OCI-LY3 (cell line): ENCODE data around the gene TMEM209.

Experiments
- H2AFZ ChIP-seq: fragments of 200-600, 300-600 bp; shearing (Covaris generic); 2 replicates; pipeline ENCODE4 v1.6.0; 2014; ENCODE audit warnings: antibody characterized with exemption, low read depth, low read length
- H3K27ac ChIP-seq: fragments of 200-600, 300-600 bp; sonication (generic); 2 replicates; pipeline ENCODE4 v1.5.1; 2014; ENCODE audit warnings: mild to moderate bottlenecking, low read length, moderate library complexity, mixed read lengths
- H3K27me3 ChIP-seq: fragments of 200-600, 300-600 bp; sonication (generic); 2 replicates; pipeline ENCODE4 v1.6.1; 2014; ENCODE audit warnings: low read depth, low read length, mixed read lengths
- H3K36me3 ChIP-seq: fragments of 200-600, 300-600 bp; sonication (generic); replicated peaks from 2 replicates; pipeline ENCODE3; 2014; ENCODE audit warnings: low read depth, low read length, mixed read lengths
- H3K4me1 ChIP-seq: fragments of 300-600, 200-600 bp; sonication (generic); 2 replicates; pipeline ENCODE4 v1.6.1; 2014; ENCODE audit warnings: low read length, mixed read lengths
- H3K4me2 ChIP-seq: fragments of 200-600, 300-600 bp; sonication (generic); 2 replicates; pipeline ENCODE4 v1.6.1; 2014; ENCODE audit warnings: low read length, mixed read lengths
- H3K4me3 ChIP-seq: fragments of 300-600, 200-600 bp; sonication (generic); 2 replicates; pipeline ENCODE4 v1.5.1; 2014; ENCODE audit warnings: antibody characterized with exemption, mild to moderate bottlenecking, low read length, moderate library complexity
- H3K79me2 ChIP-seq: fragments of 300-600, 200-600 bp; shearing (Covaris generic); 2 replicates; pipeline ENCODE4 v1.6.1; 2014; ENCODE audit warnings: mild to moderate bottlenecking, low read length, mixed read lengths
- H3K9ac ChIP-seq: fragments of 300-600, 200-600 bp; shearing (Covaris generic); 2 replicates; pipeline ENCODE4 v1.6.0; 2014; ENCODE audit warnings: mild to moderate bottlenecking, low read length, moderate library complexity
- H3K9me3 ChIP-seq: fragments of 200-600, 300-600 bp; shearing (Covaris generic); 2 replicates; pipeline ENCODE4 v1.6.1; 2014; ENCODE audit warnings: low read length, mixed read lengths; ENCODE audit not compliant: insufficient read depth
- H4K20me1 ChIP-seq: fragments of 200-600, 300-600 bp; sonication (generic); 2 replicates; pipeline ENCODE4 v1.6.1; 2016; ENCODE audit warnings: low read length, mixed read lengths; ENCODE audit not compliant: insufficient read depth
- CTCF ChIP-seq: fragments of 200-600, 300-600 bp; sonication (generic); IDR thresholded peaks from 2 replicates; pipeline ENCODE4 v1.5.1; 2014; ENCODE audit warnings: antibody characterized with exemption, low read length, low read depth
- EZH2phosphoT487 ChIP-seq: fragments of 200-600 bp; shearing (Covaris generic); IDR thresholded peaks from 2 replicates; pipeline ENCODE4 v1.6.1; 2018; ENCODE audit warnings: antibody characterized with exemption, mixed run types, low read depth

TMEM209 gene

GRCh38 chr7:130180571-130181262 is 24.5 kb downstream of the TMEM209 start:
- Histone ChIP-seq H2AFZ (no peak overlapping the region), H4K20me1 (no peaks in the 10 kb centered on the region), H3K4me3 (no peak overlapping the region), H3K9me3 (no peaks in the 10 kb centered on the region), H3K36me3 (peaks cover 28% of the 10 kb centered on the region), H3K9ac (no peak overlapping the region), H3K79me2 (no peaks in the 10 kb centered on the region), H3K27ac (no peak overlapping the region), H3K27me3 (no peaks in the 10 kb centered on the region), H3K4me1 (peaks cover 24% of the 10 kb centered on the region), H3K4me2 (no peak overlapping the region)
- TF ChIP-seq EZH2phosphoT487 (no peak), CTCF (no peak)

- Histone ChIP-seq H3K36me3 (peaks cover 25% of the 10 kb centered on the region), H3K4me2 (no peak overlapping the region), H3K9ac (no peak overlapping the region), H3K27me3 (no peaks in the 10 kb centered on the region), H3K4me1 (peaks cover 24% of the 10 kb centered on the region), H3K79me2 (no peaks in the 10 kb centered on the region), H3K4me3 (no peak overlapping the region), H3K9me3 (no peaks in the 10 kb centered on the region), H3K27ac (no peak overlapping the region), H4K20me1 (no peaks in the 10 kb centered on the region), H2AFZ (no peak overlapping the region)
- TF ChIP-seq CTCF (no peak), EZH2phosphoT487 (no peak)
Observed at GRCh38 chr7:130179631-130180030, 25.6 kb downstream of the TMEM209 start.

GRCh38 chr7:130178251-130178650 is 27.0 kb downstream of the TMEM209 start:
- H3K9me3 ChIP-seq, result no peaks in the 10 kb centered on the region
- no peak overlapping the region for H3K9ac ChIP-seq
- no peak overlapping the region for H3K4me2 ChIP-seq
- no peaks in the 10 kb centered on the region for H3K79me2 ChIP-seq
- no peak overlapping the region for H3K4me3 ChIP-seq
- H4K20me1 ChIP-seq, result no peaks in the 10 kb centered on the region
- H3K27me3 ChIP-seq, result no peaks in the 10 kb centered on the region
- no peak overlapping the region for H3K27ac ChIP-seq
- peaks cover 15% of the 10 kb centered on the region for H3K4me1 ChIP-seq
- peaks cover 29% of the 10 kb centered on the region for H3K36me3 ChIP-seq
- H2AFZ ChIP-seq, result no peak overlapping the region
- TF ChIP-seq CTCF (no peak), EZH2phosphoT487 (no peak)

- H3K4me3 ChIP-seq, result no peak overlapping the region
- H3K4me1 ChIP-seq, result no peaks in the 10 kb centered on the region
- TF ChIP-seq CTCF (no peak), EZH2phosphoT487 (no peak)
- no peak overlapping the region for H3K9ac ChIP-seq
- no peaks in the 10 kb centered on the region for H3K9me3 ChIP-seq
- no peaks in the 10 kb centered on the region for H3K79me2 ChIP-seq
- no peaks in the 10 kb centered on the region for H3K27me3 ChIP-seq
- no peaks in the 10 kb centered on the region for H4K20me1 ChIP-seq
- H3K4me2 ChIP-seq, result no peak overlapping the region
- H2AFZ ChIP-seq, result no peak overlapping the region
- H3K36me3 ChIP-seq, result peaks cover 28% of the 10 kb centered on the region
- no peak overlapping the region for H3K27ac ChIP-seq
Observed at GRCh38 chr7:130174237-130174959, 30.8 kb downstream of the TMEM209 start.
